H1 (cell line): Measurements from ENCODE around the gene CXorf49.
"Not testable (repeated sequence)": the region's sequence is repeated elsewhere in the genome, so short reads cannot be mapped to it uniquely, and the experiment has no call there.

Experiments
- ATF3 ChIP-seq: IDR thresholded peaks from 2 replicates; pipeline ENCODE4 v1.6.1; 2011; ENCODE audit warnings: low read depth, mild to moderate bottlenecking, low read length; ENCODE audit not compliant: insufficient read depth
- BCL11A ChIP-seq, 2 experiments: IDR thresholded peaks; one replicate each; pipeline ENCODE4 v1.6.1; 2011; ENCODE audit warnings: low read depth in 2 of 2, low read length in 2 of 2, mild to moderate bottlenecking in 2 of 2
- CTCF ChIP-seq, 3 experiments: IDR thresholded peaks; 1 replicate in 2 of 3; 2 replicates in 1 of 3; pipeline versions ENCODE4 v1.5.1 to v1.6.1; 2011; ENCODE audit warnings: low read length in 3 of 3, mild to moderate bottlenecking in 3 of 3, inconsistent platforms in 2 of 3, low read depth in 1 of 3, moderate library complexity in 1 of 3; ENCODE audit not compliant: insufficient read depth in 1 of 3; ENCODE audit errors: control extremely low read depth in 1 of 3
- KDM1A ChIP-seq: fragments of 200-600, 300-600 bp; sonication (generic); IDR thresholded peaks from 2 replicates; pipeline ENCODE4 v1.7.1; 2016; ENCODE audit warnings: mild to moderate bottlenecking, low read length, borderline replicate concordance
- KDM5A ChIP-seq: fragments of 200-600 bp; IDR thresholded peaks from 2 replicates; pipeline ENCODE4 v1.7.1; 2012; ENCODE audit warnings: mild to moderate bottlenecking, low read length, inconsistent platforms, mixed read lengths
- MAFK ChIP-seq: IDR thresholded peaks from 2 replicates; pipeline ENCODE4 v1.6.1; 2012; ENCODE audit warnings: low read depth, mild to moderate bottlenecking, improper control_type of control experiment, low read length
- MAX ChIP-seq: IDR thresholded peaks from 2 replicates; pipeline ENCODE4 v1.6.1; 2012; ENCODE audit warnings: inconsistent platforms
- POLR2AphosphoS5 ChIP-seq: IDR thresholded peaks from 2 replicates; pipeline ENCODE4 v1.6.1; 2011; ENCODE audit warnings: low read depth, low read length
- TEAD4 ChIP-seq: IDR thresholded peaks from 2 replicates; pipeline ENCODE4 v1.6.1; 2012; ENCODE audit warnings: low read depth, low read length, inconsistent platforms, mixed read lengths

DNA sequence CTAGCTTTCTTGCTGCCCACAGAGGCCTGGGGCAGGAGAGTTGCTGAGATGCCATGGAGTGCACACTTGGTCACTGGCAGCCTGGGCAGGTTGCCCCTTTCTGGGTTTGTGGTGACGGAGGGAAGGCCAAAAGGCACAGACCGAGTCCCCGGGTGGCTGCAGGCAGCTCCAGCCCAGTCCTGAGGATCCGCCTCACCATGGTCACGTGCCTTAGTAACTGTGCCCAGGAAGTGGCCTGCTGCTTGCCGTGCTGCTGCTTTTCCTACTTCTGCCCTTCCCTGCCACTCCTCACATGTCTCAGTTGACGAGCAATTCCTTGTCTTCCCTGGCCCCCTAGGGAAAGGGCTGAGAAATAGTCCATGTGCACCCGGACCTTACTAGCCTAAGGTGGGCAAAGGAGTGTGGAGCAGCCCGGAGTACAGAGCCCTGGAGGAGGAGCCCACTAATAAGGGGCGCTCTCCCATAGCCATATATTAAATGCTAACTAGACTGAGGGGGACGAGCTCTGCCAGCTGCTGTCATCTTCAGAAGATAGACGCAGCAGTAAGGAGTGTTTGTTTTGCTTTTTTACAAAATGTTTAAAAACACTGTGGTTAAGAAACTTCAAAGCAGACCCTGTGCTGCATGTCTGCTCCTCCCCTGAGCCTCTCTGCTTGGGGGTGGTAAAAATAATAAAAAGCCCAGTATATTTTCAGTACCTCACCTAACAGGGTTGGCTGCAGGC lies 19.6 kb downstream of the CXorf49 start:
- TF ChIP-seq MAX; CTCF (IDR thresholded peaks at IDR 0.05; ENCODE audit: control extremely low read depth in 1 of 3, insufficient read depth in 1 of 3, low read depth in 1 of 3, low read length in 3 of 3); KDM1A; MAFK; BCL11A (IDR thresholded peaks at IDR 0.05; ENCODE audit: low read depth in 2 of 2, low read length in 2 of 2); POLR2AphosphoS5; TEAD4; KDM5A; ATF3: not testable (repeated sequence)
